Type B pancreatic cell (in vitro differentiated cells): ENCODE results near the gene EXT2. TPM values are rescaled to one million over a fixed set of nuclear protein-coding genes. Genes with fewer than 3 reads are reported as not detected.

Experiments
- DNase-seq: peaks from one replicate; pipeline ENCODE4 v3.0.0; 2021; ENCODE audit warnings: mixed read lengths; ENCODE audit not compliant: unreplicated experiment; ENCODE audit errors: extremely low spot score
- H3K27ac Mint-ChIP-seq: 2 replicates; pipeline ENCODE4 v1.8.0; 2021; ENCODE audit warnings: mild to moderate bottlenecking, mixed read lengths
- H3K27me3 Mint-ChIP-seq: 2 replicates; pipeline ENCODE4 v1.8.0; 2021; ENCODE audit warnings: mixed read lengths
- H3K36me3 Mint-ChIP-seq: 2 replicates; pipeline ENCODE4 v1.8.0; 2021; ENCODE audit warnings: mixed read lengths
- H3K4me1 Mint-ChIP-seq: one replicate; pipeline ENCODE4 v1.8.0; 2021; ENCODE audit warnings: mixed read lengths; ENCODE audit not compliant: unreplicated experiment
- H3K4me3 Mint-ChIP-seq: 2 replicates; pipeline ENCODE4 v1.8.0; 2021; ENCODE audit warnings: mild to moderate bottlenecking, mixed read lengths
- H3K9me3 Mint-ChIP-seq: 2 replicates; pipeline ENCODE4 v1.8.0; 2021; ENCODE audit warnings: mixed read lengths
- total RNA-seq: library from RNA; stranded (reverse); gene quantifications from 2 replicates; pipeline ENCODE4 v1.2.1, GENCODE V29; 2021; ENCODE audit warnings: low replicate concordance
- TF ChIP-seq, protein P1 (sequence below): fragments of 200-600 bp; sonication (generic); conservative IDR thresholded peaks from 2 replicates; pipeline ENCODE4 v1.5.0; 2021; ENCODE audit warnings: antibody characterized with exemption, mild to moderate bottlenecking

EXT2 gene
- total RNA-seq, 1 donor from 2014 or later: 62.7 TPM

DNA sequence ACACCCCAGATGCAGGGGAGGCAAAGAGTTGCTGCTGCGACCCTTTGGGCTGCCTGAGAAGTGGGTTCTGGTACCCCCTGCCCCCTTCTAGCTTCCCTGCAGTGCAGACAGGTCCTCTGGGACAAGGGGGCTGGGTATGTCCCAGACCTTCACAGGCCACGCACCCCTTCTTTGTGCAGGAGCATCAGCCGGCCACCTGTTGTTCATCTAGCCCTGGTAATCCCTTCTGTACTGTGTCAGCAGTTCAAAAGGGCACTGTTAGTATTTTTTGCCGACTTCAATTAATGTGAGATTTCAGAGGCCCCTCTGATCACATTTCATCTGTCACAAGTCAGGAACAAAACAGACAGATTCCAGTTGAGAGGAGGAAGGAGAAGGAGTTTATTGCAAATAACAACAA lies 164.6 kb downstream of the EXT2 start:
- Mint-ChIP-seq H3K4me1 (peaks cover 26% of the 10 kb centered on the region), H3K4me3 (no peak overlapping the region), H3K9me3 (no peaks in the 10 kb centered on the region), H3K27me3 (peaks cover 4% of the 10 kb centered on the region), H3K36me3 (no peaks in the 10 kb centered on the region), H3K27ac (no peak overlapping the region)
- TF ChIP-seq, protein P1, sequence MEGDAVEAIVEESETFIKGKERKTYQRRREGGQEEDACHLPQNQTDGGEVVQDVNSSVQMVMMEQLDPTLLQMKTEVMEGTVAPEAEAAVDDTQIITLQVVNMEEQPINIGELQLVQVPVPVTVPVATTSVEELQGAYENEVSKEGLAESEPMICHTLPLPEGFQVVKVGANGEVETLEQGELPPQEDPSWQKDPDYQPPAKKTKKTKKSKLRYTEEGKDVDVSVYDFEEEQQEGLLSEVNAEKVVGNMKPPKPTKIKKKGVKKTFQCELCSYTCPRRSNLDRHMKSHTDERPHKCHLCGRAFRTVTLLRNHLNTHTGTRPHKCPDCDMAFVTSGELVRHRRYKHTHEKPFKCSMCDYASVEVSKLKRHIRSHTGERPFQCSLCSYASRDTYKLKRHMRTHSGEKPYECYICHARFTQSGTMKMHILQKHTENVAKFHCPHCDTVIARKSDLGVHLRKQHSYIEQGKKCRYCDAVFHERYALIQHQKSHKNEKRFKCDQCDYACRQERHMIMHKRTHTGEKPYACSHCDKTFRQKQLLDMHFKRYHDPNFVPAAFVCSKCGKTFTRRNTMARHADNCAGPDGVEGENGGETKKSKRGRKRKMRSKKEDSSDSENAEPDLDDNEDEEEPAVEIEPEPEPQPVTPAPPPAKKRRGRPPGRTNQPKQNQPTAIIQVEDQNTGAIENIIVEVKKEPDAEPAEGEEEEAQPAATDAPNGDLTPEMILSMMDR: no peak
- no peak for DNase-seq

DNA sequence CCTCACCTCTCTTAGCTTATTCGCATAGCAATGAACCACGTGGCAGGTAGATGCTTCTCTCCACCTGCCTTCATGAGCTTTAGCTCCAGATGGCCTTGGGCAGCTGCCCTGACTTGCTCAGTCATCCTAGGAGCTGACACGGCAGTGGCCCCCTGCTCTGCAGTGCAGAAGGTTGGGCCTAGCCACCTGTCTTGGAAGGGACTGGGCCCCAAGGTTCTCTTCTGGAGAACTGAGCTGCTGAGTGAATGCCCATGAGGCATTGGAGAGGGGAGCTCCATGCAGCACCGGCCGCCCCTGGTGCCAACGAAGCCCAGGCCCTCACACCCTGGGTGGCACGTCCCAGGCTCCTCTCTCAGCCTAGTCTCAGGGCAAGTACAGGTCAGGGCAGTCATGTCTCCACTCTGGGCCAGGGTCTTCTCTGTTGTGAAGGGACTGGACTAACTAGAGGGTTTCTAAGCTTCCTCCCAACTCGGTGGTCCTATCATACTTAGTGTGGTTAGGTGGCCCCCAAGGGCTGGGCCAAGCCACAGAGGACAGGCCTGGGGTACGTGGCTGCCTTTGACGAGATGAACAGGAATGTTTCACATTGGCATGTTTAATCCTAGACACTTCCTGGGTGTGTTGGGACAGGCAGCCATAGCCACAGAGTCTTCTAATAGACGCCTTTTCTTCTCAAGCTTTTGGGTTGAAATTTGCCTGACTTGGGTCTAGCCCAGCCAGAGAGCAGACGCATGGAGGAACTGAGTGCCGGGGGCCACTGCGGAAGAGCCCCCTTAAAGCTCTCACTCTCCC lies 166.5 kb downstream of the EXT2 start:
- peaks cover 19% of the 10 kb centered on the region for H3K4me1 Mint-ChIP-seq
- H3K9me3 Mint-ChIP-seq: no peaks in the 10 kb centered on the region
- TF ChIP-seq, protein P1: no peak
- H3K27me3 Mint-ChIP-seq: peaks cover 4% of the 10 kb centered on the region
- H3K4me3 Mint-ChIP-seq: no peak overlapping the region
- no peaks in the 10 kb centered on the region for H3K36me3 Mint-ChIP-seq
- H3K27ac Mint-ChIP-seq: no peak overlapping the region
- no peak for DNase-seq

DNA sequence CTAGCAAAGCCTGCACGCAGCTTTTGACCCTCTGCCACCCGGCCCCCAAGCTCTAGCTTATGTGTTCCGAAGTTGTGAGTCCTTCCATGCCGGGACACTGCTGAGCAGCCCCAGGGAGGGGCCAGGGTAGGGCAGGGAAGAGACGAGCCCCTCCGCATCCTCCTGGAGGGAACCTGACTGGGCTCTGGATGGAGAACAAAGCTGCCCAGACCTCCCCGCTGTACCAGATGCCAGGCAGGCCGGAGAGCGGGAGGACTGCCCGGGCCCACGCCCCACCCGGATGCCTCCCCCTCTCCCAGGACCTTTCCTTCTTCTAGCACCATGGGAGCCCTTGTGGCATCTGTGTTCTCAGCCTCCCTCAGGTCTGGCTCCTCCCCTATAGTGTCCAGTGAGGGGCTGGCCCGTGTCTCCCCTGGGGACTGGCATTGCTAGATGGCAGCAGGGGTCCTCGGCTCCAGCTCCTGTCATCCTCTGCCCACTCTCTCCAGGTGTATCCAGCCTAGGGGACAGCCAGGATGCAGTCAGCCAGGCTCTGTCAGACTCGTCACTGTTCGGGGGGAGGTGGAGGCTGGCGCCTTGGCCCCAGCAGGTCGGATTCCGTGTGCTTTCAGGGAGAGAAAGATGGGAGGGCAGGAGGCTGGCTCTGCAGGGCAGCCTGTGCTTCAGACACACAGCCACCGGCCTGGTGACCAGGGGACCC lies 168.4 kb downstream of the EXT2 start:
- Mint-ChIP-seq H3K27me3 (peaks cover 4% of the 10 kb centered on the region), H3K4me1 (peaks cover 19% of the 10 kb centered on the region), H3K36me3 (no peaks in the 10 kb centered on the region), H3K9me3 (no peaks in the 10 kb centered on the region), H3K4me3 (no peak overlapping the region), H3K27ac (no peak overlapping the region)
- DNase-seq: no peak
- TF ChIP-seq, protein P1: no peak

DNA sequence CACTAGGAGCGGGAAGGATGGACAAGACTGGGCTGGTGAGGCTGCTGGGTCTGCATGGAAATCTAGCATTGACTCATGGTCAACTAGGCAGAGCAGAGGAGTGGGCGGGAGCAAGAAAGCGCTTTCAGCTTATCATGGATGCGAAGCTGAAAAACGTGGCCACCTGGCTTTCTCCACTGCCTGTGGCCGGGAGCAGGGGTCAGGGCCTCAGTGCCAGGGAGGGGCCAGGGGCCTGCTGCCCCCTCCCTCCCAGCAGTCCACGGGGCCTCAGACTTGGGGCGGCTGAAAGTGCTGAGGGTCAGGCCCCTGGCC lies 168.9 kb downstream of the EXT2 start:
- H3K4me3 Mint-ChIP-seq: no peak overlapping the region
- no peak overlapping the region for H3K27ac Mint-ChIP-seq
- peaks cover 19% of the 10 kb centered on the region for H3K4me1 Mint-ChIP-seq
- H3K9me3 Mint-ChIP-seq: no peaks in the 10 kb centered on the region
- H3K36me3 Mint-ChIP-seq: no peaks in the 10 kb centered on the region
- TF ChIP-seq, protein P1: no peak
- DNase-seq: no peak
- peaks cover 4% of the 10 kb centered on the region for H3K27me3 Mint-ChIP-seq

DNA sequence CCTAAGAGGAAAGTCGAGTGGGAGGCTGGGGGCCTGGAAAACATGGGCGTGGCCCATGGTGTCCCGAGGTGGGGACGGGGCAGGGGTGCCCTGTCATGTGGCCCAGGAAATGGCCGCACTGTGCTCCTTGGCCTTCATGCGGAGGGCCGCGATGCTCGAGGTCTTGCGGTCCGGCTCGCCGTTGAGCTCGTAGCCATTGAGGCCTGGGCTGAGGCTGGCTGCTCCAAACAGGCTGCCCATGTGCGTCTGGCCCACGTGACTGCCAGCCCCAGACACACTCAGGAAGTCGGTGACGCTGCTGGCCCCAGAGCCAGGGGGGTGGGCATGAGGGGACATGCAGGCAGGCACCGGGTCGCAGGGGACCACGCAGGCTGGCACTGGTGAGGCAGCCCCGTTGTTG lies 169.3 kb downstream of the EXT2 start:
- Mint-ChIP-seq H3K9me3 (no peaks in the 10 kb centered on the region), H3K4me3 (no peak overlapping the region), H3K4me1 (peaks cover 19% of the 10 kb centered on the region), H3K27ac (no peak overlapping the region), H3K36me3 (no peaks in the 10 kb centered on the region), H3K27me3 (peaks cover 4% of the 10 kb centered on the region)
- TF ChIP-seq, protein P1: no peak
- DNase-seq: no peak
